HG03342 (cell line): ENCODE data around the gene CATSPER1.

Source experiments
- ATAC-seq: cut with Tn5 transposase; IDR thresholded peaks from one replicate; pipeline ENCODE4 v1.9.1; 2021; ENCODE audit warnings: mild to moderate bottlenecking, moderate library complexity; ENCODE audit not compliant: unreplicated experiment

CATSPER1 gene

DNA sequence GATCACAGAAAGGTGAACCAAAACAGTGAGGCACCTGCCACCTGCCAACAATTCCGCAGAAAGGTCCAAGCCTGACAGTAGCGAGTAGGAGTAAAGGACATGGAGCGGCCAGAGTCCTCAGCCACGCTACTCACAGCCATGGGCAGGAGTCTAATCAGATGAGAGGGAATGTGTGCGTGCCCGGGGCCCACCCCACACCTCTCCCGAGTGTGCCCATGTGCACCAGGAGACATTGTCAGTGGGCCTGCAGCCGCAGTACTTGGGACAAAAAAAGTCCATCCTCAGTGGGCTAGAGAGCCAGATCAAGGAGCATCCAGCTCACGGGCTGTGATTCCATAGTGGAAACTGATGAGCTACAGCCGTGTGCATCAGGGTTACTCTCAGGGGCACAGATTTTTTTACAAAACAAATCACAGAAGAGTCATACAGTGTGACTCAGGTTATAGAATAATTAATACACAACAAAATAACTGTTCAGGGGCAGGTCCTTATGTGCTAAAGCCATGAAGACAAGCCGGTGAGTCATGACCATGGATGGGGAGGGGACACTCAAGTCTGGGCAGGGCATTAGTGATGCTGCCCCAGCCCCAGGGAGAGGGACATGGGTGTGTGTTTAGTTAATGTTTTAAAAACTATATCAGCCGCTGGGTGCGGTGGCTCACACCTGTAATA lies 52.7 kb downstream of the CATSPER1 start:
- ATAC-seq: no peak

DNA sequence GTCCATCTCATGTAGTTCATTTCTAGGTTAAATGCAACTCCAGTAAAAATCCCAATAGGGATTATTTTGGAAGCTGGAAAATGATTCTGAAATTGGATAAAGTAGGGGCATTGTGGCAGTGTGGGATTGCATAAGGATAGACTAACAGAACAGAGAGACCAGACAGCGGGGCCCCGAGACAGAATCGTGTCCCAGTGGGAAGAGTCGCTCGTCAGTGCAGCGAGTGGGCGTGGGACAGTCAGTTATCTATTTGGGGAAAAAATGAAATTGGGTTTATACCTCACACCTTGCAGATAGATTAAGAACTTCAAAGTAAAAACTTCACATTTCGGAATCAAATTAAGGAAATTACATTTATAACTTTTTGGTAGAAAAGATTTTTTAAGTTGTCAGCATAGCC lies 54.2 kb downstream of the CATSPER1 start:
- no peak for ATAC-seq

DNA sequence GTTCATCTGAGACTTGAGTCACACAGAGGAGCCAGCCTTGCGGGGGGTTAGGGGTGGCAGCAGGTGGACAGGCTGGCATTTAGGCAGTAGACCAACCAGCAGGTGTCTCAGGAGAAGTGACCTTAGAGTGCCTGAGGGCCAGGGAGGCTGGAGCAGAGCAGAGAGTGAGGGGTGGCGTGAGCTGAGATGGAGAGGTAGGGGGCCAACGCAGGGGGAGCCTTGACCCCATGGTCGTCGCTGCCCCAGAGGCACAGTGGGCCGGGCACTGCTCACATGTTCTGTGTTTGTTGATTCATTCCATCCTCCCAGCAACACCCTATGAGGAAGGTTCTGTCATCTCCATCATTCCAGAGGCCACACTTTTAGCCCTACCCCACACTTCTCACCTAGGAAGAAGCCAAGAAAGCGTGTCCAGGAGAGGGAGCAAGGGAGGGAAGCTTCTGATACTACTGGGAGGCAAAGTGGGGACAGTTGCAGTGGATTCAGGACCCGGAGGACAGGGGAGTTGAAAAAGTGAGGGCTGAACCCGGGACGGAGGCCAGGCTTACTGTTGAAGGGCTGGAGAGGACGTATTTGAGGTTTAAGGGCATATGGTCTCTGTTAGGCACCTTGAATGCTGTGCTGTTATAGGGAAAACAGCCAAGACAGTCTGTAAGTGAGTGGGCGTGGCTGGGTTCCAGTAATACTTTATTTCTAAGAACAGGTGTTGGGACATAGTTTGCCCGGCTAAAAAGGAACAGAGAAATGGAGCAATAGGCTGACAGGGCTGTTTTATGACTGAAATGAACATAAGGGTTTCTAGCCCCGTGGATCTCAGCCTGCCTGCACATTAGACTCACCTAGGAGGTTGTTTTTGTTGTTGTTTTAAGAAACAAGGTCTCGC lies 57.4 kb downstream of the CATSPER1 start:
- ATAC-seq: no peak

DNA sequence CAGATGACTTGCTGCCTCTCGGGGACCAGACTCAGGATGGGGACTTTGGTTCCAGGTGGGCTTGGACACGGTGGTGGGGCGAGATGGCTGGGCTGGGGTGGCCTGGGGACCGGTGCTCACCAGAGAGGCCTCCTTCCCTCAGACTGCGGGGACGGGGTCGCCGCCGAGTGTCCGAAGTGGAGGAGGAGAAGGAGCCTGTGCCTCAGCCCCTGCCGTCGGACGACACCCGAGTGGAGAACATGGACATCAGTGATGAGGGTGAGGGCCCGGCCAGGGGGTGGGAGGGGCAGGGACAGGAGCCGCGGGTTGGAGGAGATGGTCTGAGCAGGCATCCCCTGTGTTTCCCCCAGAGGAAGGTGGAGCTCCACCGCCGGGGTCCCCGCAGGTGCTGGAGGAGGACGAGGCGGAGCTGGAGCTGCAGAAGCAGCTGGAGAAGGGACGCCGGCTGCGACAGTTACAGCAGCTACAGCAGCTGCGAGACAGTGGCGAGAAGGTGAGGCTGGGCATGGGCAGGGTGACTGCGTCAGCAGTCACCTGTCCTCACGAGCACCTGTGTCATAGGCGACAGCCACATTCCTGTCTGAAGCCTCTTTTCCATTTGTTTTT lies 58.8 kb downstream of the CATSPER1 start:
- no peak for ATAC-seq
